ENCODE data around the gene KCNJ16.

Gene KCNJ16

DNA sequence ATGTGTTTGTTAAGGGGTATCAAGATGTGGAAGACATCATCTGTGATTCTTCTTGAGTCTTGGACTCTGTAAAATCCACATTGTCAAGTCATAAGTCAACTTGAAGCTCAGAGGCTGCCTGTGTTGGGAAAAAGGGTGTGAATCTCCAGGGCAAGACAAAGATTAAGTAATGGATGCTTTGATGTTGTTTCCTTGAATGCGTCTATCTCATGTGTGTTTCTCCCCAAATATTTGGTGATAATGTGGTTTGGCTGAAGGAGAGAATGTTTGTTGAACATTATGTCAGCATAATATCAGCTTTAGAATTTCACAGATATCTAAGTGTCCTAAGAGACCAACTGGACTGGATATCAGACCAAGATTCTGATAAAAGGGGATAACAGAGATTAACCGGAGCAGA is 24.1 kb upstream of the KCNJ16 start:
- no peaks in the 10 kb centered on the region for H3K36me3 ChIP-seq (ENCODE audit: insufficient read depth, low read length)
- peaks cover 5% of the 10 kb centered on the region; the same call in 1 of the 2 replicates for H3K4me1 ChIP-seq (ENCODE audit: insufficient read depth, low read length)
- no peak overlapping the region for H3K9ac ChIP-seq (ENCODE audit: low read depth, low read length)
- no peaks in the 10 kb centered on the region for H3K9me3 ChIP-seq (ENCODE audit: control insufficient read depth, insufficient read depth, low read length)

DNA sequence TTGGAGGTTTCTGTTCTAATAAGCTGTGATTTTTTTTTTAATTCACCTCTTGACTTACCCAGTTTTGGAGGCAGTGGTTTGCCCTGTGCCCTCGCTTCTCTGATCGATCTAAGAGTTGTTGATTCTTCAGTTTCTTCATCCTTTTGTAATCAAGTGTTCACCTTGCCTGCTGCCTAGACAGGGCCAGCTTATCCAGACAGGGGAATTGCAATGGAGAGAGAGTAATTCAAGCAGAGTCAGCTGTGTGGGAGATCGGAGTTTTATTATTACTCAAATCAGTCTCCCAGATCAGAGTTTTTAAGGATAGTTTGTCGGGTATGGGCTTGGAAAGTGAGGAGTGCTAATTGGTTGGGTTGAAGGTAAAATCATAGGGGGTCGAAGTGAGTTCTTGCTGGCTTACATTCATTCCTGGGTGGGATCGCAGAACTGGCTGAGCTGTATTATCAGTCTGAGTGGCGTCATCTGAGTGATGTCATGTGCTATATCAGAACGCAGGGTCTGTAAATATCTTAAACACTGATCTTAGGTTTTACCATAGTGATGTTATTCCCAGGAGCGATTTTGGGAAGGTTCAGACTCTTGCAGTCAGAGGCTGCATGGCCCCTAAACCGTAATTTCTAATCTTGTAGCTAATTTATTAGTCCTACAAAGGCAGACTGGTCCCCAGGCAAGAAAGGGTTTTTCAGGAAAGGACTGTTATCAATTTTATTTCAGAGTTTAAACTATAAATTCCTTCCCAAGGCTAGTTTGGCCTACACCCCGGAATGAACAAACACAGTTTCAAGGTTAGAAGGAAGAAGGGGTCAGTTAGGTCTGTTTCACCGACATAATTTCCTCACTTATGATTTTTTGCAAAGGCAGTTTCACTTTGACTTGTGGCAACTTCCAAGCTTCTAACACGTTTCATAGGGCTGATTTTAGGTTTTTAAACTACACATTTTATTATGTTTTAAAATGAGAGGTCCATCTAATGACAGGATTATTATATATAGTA is 21.5 kb upstream of the KCNJ16 start:
- H3K36me3 ChIP-seq (ENCODE audit: insufficient read depth, low read length) = no peaks in the 10 kb centered on the region
- H3K9me3 ChIP-seq (ENCODE audit: control insufficient read depth, insufficient read depth, low read length) = no peaks in the 10 kb centered on the region
- peaks cover 5% of the 10 kb centered on the region; the same call in 1 of the 2 replicates for H3K4me1 ChIP-seq (ENCODE audit: insufficient read depth, low read length)
- H3K9ac ChIP-seq (ENCODE audit: low read depth, low read length) = no peak overlapping the region

DNA sequence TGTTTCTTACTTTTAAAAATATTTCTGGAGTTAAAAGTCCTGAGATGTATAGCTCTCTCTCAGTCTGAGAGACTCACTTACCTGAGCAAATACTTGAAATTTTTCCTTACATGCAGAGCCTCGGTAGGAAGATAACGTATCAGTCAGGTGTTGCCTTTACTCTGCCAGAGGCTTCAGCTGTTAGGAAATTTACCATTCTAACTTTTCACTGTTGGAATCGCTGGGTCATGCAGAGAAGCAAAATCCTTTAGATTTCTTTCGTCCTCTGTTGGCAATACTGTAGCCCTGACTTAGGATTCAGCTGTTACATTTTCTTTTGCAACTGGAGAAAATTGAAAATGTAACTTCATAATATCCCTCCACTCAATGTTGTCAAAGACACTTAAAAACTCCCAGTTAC is 20.0 kb upstream of the KCNJ16 start:
- H3K4me1 ChIP-seq (ENCODE audit: insufficient read depth, low read length) = peaks cover 5% of the 10 kb centered on the region; the same call in 1 of the 2 replicates
- no peaks in the 10 kb centered on the region for H3K9me3 ChIP-seq (ENCODE audit: control insufficient read depth, insufficient read depth, low read length)
- no peaks in the 10 kb centered on the region for H3K36me3 ChIP-seq (ENCODE audit: insufficient read depth, low read length)
- H3K9ac ChIP-seq (ENCODE audit: low read depth, low read length) = no peak overlapping the region

DNA sequence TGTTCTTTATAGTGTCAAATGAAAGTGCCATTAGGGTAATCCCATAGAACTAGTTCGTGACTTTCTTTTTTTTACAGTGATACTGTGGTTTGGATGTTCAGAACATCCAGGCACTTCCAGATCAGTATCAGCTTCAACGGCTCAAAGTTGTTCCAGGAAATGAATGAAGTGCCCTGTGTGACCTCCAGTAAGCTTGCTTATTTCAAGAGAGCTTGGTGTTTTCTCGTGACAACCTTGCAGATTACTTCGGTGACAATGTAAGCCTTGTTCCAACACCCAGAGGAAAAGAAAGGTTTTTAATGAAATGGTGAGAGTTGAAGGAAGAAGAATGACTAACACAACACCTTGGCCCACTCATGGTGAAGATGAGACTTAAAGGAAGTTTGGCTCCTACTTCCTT is 16.0 kb upstream of the KCNJ16 start:
- no peak overlapping the region for H3K9ac ChIP-seq (ENCODE audit: low read depth, low read length)

DNA sequence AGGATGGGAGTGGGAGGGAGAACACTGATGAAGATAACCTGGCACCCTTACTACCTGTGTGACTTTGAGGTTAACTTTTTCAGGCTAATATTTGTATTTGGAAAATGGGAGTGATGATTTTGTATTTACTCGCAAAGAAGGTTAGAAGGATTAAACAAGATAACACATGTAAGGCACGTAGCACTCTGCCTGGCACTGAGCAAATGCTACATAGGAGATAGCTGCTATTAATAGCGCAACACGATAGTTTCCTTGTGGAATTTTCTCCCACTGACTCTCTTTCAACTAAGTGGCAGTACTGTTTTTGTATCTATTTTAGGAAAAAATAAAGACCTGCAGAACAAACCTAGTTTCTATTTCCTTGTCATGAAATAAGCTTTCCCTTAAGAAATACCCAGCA is 15.4 kb upstream of the KCNJ16 start:
- H3K4me1 ChIP-seq (ENCODE audit: insufficient read depth, low read length) = peaks cover 5% of the 10 kb centered on the region; the same call in 1 of the 2 replicates

More for the DNA sequence above, 16.0 kb upstream of the KCNJ16 start:
- Histone ChIP-seq H3K4me1 (ENCODE audit: insufficient read depth, low read length) (peaks cover 5% of the 10 kb centered on the region; the same call in 1 of the 2 replicates), H3K36me3 (ENCODE audit: insufficient read depth, low read length) (no peaks in the 10 kb centered on the region), H3K9me3 (ENCODE audit: control insufficient read depth, insufficient read depth, low read length) (no peaks in the 10 kb centered on the region)

DNA sequence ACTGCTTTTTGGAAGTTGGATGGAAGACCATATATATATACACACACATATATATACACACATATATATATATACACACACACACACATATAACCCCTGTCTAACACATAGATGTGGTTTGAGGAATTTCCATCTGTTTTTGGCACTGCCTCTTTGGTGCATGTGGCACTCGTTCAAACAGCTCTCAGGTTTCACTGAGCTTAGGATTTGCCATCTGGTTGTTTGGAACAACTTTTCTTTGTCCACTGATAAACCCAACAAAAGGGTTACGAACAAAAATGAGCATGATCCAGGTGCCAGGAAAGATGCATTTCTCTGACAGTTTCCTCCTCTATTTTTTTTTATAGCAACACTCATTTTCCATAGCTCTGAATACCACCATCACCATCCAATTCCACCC is 14.6 kb upstream of the KCNJ16 start:
- H3K36me3 ChIP-seq (ENCODE audit: insufficient read depth, low read length) = no peaks in the 10 kb centered on the region
- H3K9me3 ChIP-seq (ENCODE audit: control insufficient read depth, insufficient read depth, low read length) = no peaks in the 10 kb centered on the region
- no peaks in the 10 kb centered on the region for H3K4me1 ChIP-seq (ENCODE audit: insufficient read depth, low read length)
- no peak overlapping the region for H3K9ac ChIP-seq (ENCODE audit: low read depth, low read length)

More for the DNA sequence above, 15.4 kb upstream of the KCNJ16 start:
- H3K9ac ChIP-seq (ENCODE audit: low read depth, low read length) = no peak overlapping the region
- H3K9me3 ChIP-seq (ENCODE audit: control insufficient read depth, insufficient read depth, low read length) = no peaks in the 10 kb centered on the region
- no peaks in the 10 kb centered on the region for H3K36me3 ChIP-seq (ENCODE audit: insufficient read depth, low read length)

DNA sequence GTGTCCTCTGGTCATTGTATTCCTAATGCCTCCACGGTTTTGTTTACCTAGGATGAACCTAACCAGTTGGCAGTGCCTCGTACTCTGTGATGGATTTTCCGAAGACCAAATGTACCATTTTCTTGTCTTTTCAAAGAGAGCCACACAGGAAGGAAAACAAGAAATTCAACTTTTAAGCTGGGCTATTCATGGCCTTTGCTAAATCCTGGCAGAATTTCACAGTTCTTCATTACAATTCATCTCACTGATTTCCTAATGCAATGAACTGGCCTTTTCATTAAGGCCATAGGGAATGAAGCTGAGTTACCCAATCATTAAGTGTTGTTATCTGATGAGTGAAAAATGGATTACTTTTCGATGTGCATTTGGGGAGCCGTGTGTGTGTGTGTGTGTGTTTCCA is 7.9 kb upstream of the KCNJ16 start:
- Histone ChIP-seq H3K9ac (ENCODE audit: low read depth, low read length) (no peak overlapping the region), H3K4me1 (ENCODE audit: insufficient read depth, low read length) (peaks cover 6% of the 10 kb centered on the region; the same call in 1 of the 2 replicates), H3K9me3 (ENCODE audit: control insufficient read depth, insufficient read depth, low read length) (no peaks in the 10 kb centered on the region), H3K36me3 (ENCODE audit: insufficient read depth, low read length) (no peaks in the 10 kb centered on the region)

DNA sequence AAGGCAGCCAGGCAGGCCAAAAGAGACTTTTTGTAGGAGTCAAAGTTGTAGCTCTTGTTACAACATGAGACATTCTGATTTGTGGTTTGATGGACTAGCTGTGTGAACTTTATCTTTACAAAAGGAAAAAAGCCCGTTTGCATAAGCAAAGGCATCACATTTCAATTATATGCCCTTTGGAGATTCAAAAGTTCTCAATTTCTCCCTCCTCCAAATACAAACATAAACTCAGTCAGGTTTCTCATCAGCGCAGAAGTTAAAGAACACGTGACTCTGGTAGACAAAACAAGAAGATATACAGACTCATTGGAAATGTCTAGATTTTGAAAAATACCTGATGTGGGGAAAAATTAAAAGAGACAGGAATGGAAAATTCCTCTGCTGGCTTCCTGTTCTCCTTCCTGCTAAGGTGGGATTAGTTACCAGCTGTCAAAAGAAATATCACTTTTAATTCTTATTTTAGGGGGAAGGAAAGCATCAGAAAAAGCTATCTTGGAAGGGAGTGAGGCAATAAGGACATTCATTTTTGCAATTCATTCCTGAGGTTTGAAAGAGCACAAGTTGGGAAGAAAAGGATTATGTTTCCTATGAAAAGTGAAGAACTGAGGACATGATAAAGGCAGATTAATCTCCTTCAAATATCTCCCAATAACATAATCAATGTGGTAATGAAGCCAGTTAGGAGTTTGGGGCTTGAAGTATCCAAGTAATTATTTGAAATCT is 4.6 kb upstream of the KCNJ16 start:
- H3K9me3 ChIP-seq (ENCODE audit: control insufficient read depth, insufficient read depth, low read length) = no peaks in the 10 kb centered on the region
- no peaks in the 10 kb centered on the region for H3K36me3 ChIP-seq (ENCODE audit: insufficient read depth, low read length)
- no peak overlapping the region for H3K9ac ChIP-seq (ENCODE audit: low read depth, low read length)
- peaks cover 6% of the 10 kb centered on the region; the same call in 1 of the 2 replicates for H3K4me1 ChIP-seq (ENCODE audit: insufficient read depth, low read length)

DNA sequence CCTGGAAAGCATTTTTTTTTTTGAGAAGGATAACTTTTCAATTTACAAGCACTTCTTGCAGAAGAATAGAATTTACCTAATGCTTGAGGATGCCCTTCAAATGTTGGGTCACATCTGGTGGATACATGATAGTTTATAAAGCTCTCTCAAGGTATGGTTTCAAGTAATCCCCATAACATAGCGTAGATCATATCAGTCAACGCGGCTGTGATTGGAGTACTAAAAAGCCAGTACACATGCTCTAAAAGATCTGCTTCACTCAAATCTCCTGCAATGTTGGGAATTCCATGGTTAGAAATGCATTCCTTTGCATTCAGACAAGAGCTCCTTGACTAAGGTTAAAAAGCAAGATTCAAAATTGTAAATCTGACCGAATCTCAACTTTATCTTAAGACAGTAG is 3.9 kb upstream of the KCNJ16 start:
- Histone ChIP-seq H3K9ac (ENCODE audit: low read depth, low read length) (no peak overlapping the region), H3K4me1 (ENCODE audit: insufficient read depth, low read length) (peaks cover 6% of the 10 kb centered on the region; the same call in 1 of the 2 replicates), H3K9me3 (ENCODE audit: control insufficient read depth, insufficient read depth, low read length) (no peaks in the 10 kb centered on the region)

DNA sequence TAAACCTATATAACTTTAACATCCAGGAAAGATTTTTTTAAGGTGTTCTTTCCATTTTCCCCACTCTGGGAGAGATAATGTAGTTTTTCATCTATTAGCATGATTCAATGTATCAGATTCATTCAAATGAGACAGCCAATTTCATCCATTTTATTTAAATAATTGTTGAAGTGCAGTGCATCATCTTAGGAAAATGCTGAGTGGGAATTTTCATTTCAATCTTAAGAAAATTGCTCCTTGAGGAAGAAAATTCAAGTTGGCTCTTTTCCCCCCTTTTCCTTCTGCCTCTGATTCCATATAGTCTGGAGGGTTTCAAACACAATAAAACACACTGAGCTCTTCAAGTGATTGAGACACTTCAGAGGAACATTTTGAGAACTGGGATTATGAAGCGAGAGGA is 3.4 kb upstream of the KCNJ16 start:
- Histone ChIP-seq H3K9ac (ENCODE audit: low read depth, low read length) (no peak overlapping the region), H3K36me3 (ENCODE audit: insufficient read depth, low read length) (no peaks in the 10 kb centered on the region), H3K4me1 (ENCODE audit: insufficient read depth, low read length) (peaks cover 6% of the 10 kb centered on the region; the same call in 1 of the 2 replicates), H3K9me3 (ENCODE audit: control insufficient read depth, insufficient read depth, low read length) (no peaks in the 10 kb centered on the region)

More for the DNA sequence above, 3.9 kb upstream of the KCNJ16 start:
- H3K36me3 ChIP-seq (ENCODE audit: insufficient read depth, low read length) = no peaks in the 10 kb centered on the region

DNA sequence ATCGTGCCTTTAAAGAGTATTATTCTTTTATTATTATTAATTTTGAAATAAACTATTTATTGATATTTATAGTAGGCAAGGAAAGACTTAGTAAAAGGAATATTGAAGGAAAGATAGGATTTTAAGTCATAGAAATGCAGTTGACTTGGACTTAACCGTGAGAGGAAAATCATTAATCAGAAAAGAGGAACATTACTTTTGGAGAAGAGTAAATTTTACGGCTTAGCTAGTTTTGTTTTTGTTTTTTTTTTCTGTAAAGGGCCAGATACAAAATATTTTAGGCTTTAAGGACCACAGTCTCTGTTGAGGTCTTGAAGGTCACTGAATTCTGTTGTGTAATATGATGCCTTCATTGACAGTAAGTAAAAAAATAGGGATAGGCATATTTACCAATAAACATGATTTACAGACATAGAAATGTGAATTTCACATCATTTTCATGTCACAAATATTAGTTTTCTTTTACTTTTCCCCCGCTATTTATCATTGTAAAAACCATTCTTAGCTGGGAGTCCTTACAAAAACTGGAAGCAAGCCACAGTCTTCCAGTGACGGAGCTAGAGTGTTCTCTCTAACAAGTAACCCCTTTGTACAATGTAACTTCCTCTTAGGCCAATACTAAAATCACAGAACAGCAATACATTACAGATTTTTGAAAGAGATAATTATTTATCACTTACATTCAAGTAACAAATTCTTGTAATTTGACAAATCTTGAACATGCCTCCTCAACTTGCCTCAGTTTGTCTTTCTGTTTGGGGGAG is 2.3 kb upstream of the KCNJ16 start:
- Histone ChIP-seq H3K9ac (ENCODE audit: low read depth, low read length) (no peak overlapping the region), H3K4me1 (ENCODE audit: insufficient read depth, low read length) (peaks cover 6% of the 10 kb centered on the region; the same call in 1 of the 2 replicates), H3K9me3 (ENCODE audit: control insufficient read depth, insufficient read depth, low read length) (no peaks in the 10 kb centered on the region)

DNA sequence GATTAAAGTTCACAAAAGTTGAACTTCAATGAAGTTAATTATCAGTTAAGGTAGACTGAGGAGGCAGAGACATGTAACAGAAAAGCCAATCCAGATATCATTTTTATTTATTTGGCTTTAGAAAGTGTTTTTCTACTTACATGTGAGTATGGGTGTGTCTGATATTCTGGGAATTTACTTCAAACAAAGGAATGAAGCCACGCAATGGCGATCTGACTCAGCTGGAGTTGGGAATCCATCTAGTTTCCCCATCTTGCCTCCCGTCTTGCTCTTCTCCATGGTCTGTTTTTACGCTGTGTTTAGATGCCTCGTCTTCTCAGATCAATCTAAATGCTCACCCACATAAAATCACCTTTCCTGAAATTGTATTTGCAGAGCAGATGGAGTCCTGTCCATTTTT is 1.7 kb upstream of the KCNJ16 start:
- Histone ChIP-seq H3K4me1 (ENCODE audit: insufficient read depth, low read length) (peaks cover 6% of the 10 kb centered on the region; the same call in 1 of the 2 replicates), H3K9me3 (ENCODE audit: control insufficient read depth, insufficient read depth, low read length) (no peaks in the 10 kb centered on the region), H3K9ac (ENCODE audit: low read depth, low read length) (no peak overlapping the region), H3K36me3 (ENCODE audit: insufficient read depth, low read length) (no peaks in the 10 kb centered on the region)

More for the DNA sequence above, 2.3 kb upstream of the KCNJ16 start:
- no peaks in the 10 kb centered on the region for H3K36me3 ChIP-seq (ENCODE audit: insufficient read depth, low read length)

DNA sequence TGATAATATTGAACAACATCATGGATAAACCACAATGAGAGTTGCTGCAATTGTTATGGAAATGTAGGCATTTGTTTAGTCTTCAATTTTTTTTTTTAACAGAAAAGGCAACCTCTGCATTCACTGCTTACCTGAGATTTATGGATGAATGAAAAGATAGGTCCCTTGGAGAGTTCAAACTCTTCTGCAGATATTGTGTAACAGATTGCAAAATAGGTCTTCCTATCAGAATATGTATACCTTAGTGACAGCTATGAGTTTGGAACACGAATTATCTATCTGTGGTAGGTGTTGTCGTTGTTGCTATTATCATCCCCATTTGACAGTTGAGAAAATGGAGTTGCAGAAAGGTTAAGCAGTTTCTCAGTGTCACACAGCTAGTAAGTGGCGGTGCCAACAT is 1.2 kb upstream of the KCNJ16 start:
- Histone ChIP-seq H3K9me3 (ENCODE audit: control insufficient read depth, insufficient read depth, low read length) (no peaks in the 10 kb centered on the region), H3K36me3 (ENCODE audit: insufficient read depth, low read length) (no peaks in the 10 kb centered on the region)

More for the DNA sequence above, 1.2 kb upstream of the KCNJ16 start:
- Histone ChIP-seq H3K4me1 (ENCODE audit: insufficient read depth, low read length) (peaks cover 6% of the 10 kb centered on the region; the same call in 1 of the 2 replicates), H3K9ac (ENCODE audit: low read depth, low read length) (no peak overlapping the region)
